HuH-7 (cell line): Measurements from ENCODE around the gene CD3G.
"Not testable (repeated sequence)": the region's sequence is repeated elsewhere in the genome, so short reads cannot be mapped to it uniquely, and the experiment has no call there.

Experiments
- DNase-seq: peaks from one replicate; pipeline ENCODE4 v3.0.0; 2011; ENCODE audit warnings: low spot score

Gene CD3G

GRCh38 chr11:118343981-118344515 is at the start of gene CD3G:
CD3G (plus strand) TSS chr11:118344344; CDS start chr11:118344424, 80 bp downstream.
- no peak for DNase-seq

GRCh38 chr11:118295199-118295598 is 48.9 kb upstream of the CD3G start:
- DNase-seq = no peak

- peak; percentile 31 for DNase-seq
Measured at GRCh38 chr11:118295815-118296454, 48.2 kb upstream of the CD3G start.

GRCh38 chr11:118301600-118302195 is 42.4 kb upstream of the CD3G start:
- DNase-seq = no peak

DNA sequence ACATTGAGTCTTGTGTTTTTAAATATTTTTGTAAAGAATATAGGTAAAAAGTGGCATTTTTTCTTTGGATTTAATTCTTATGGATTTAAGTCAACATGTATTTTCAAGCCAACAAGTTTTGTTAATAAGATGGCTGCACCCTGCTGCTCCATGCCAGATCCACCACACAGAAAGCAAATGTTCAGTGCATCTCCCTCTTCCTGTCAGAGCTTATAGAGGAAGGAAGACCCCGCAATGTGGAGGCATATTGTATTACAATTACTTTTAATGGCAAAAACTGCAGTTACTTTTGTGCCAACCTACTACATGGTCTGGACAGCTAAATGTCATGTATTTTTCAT is 39.9 kb upstream of the CD3G start:
- no peak for DNase-seq

DNA sequence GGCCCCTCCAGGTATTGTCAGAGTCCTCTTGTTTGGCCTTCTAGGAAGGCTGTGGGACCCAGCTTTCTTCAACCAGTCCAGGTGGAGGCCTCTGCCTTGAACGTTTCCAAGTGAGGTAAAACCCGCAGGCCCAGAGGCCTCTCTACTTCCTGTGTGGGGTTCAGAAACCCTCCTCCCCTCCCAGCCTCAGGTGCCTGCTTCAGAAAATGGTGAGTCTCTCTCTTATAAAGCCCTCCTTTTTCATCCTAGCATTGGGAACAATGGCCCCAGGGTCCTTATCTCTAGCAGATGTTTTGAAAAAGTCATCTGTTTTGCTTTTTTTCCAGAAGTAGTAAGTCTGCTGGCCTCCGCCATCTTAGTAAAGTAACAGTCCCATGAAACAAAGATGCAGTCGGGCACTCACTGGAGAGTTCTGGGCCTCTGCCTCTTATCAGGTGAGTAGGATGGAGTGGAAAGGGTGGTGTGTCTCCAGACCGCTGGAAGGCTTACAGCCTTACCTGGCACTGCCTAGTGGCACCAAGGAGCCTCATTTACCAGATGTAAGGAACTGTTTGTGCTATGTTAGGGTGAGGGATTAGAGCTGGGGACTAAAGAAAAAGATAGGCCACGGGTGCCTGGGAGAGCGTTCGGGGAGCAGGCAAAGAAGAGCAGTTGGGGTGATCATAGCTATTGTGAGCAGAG is 39.4 kb upstream of the CD3G start, which contains the start of gene CD3E:
CD3E (plus strand) TSS at position 163 of the 681 bp plus-strand sequence; CDS start at position 386, 223 bp downstream.
- DNase-seq = no peak

- DNase-seq = no peak
Measured at GRCh38 chr11:118305726-118306125, 38.4 kb upstream of the CD3G start.

DNA sequence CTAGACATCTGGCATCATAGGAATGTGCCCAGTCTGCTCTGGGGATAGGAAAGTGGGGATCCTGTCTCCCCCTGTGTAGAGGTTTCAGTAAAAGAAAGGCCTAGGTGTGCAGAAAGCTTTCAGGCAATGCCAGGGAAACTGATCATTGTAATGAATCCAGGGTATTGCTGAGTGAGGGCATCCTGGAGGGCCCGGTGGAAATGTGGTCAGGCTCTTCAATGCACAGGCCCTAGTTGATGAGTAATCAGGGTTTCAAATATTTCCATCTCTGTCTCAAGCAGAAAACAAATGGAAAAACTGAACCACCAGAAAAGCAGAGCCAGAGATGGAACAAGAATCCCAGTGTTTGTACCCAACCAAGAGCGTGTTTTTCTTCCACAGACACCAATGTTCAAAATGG is 37.6 kb upstream of the CD3G start:
- DNase-seq = no peak

DNA sequence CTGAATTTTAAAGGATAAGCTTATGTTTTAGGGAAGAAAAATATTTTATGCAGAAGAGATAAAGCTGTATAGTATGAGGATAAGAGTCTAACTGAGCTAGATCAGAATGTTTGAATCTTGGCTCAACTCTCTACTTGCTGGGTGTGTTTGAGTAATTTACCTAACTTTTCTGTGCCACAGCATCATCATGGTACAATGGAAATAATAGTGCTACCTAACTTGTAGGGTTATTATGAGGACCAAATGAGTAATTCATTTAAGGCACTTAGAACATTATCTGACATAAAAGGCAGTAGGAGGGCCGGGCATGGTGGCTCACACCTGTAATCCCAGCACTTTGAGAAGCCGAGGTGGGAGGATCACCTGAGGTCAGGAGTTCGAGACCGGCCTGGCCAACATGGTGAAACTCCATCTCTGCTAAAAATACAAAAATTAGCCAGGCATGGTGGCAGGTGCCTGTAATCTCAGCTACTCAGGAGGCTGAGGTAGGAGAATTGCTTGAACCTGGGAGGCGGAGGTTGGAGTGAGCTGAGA is 35.1 kb upstream of the CD3G start:
- not testable (repeated sequence) for DNase-seq

DNA sequence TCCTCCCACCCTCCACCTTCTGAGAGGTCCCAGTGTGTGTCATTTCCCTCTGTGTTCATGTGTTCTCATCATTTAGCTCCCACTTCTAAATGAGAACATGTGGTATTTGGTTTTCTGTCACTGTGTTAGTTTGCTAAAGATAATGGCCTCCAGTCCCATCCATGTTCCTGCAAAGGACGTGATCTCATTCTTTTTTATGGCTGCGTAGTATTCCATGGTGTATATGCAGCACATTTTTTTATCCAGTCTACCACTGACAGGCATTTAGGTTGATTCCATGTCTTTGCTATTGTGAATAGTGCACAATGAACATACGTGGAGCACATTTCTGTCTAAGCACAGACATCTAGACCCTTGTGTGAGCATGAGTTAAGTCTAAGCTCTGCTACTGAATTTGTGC is 33.9 kb upstream of the CD3G start:
- DNase-seq = no peak

DNA sequence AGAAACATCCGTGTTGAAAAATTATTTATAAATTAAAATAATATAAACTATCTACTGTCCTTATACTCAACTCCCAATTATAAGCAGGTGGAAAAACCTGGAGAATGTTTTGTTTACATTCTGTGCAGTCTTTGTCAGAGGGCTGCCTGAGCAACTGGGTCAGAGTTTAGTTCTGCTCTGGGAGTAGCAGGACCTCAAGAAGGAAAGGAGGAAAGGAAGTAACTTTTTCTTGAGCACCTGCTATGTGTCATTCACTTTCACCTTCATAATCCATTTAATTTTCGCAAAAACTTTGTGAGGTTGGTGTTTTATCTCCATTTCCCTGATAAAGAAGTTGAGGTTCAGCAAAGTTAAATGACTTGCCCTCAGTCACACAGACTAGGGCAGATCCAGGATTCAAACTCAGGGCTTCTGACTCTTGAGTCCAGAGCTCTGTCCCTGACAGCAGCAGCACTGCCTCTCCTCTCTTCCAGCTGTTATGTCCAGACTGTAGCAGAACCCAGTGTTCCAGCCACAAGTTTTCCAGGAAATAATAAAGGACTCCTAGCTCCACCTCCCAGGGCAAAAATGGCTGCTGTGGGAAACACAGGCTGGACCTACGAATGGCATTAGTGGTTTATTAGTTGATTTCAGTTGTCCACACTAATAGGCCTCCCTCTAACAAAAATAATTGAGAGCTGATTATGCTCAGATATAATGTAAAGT is 33.2 kb upstream of the CD3G start:
- no peak for DNase-seq

GRCh38 chr11:118311518-118311917 is 32.6 kb upstream of the CD3G start:
- no peak for DNase-seq

DNA sequence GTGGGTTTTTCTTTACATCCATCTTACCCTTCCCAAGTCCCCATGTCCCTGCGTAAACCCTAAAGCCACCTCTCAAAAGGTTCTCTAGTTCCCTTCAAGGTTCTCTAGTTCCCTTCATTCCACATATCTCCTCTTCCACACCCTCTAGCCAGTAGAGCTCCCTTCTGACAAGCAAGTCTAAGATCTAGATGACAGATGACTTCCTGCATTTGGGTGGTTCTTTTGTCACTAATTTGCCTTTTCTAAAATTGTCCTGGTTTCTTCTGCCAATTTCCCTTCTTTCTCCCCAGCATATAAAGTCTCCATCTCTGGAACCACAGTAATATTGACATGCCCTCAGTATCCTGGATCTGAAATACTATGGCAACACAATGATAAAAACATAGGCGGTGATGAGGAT is 31.8 kb upstream of the CD3G start:
- no peak for DNase-seq

GRCh38 chr11:118313242-118313641 is 30.9 kb upstream of the CD3G start:
- DNase-seq = no peak

DNA sequence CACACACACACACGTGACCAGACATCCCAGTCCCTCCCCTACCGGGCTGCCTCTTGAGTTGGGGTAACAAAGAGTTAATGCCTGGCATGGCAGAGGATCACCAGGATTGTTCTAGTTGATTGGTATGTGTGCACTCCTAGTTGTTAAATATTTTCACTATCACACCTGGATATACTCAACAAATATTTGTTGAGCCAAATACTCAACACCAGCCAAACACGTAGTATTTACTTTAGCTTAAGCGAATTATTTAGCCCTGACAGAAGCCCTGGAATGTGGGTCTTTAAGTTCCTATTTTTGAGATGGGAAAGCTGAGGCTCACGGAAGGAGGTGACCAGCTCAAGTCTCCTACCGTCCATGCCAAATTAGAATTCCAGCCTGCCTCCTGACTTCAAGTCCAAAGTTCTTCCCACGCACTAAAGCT is 29.1 kb upstream of the CD3G start:
- DNase-seq = no peak

- DNase-seq = no peak
Measured at GRCh38 chr11:118318124-118318523, 26.0 kb upstream of the CD3G start.

- DNase-seq = no peak
Measured at GRCh38 chr11:118318581-118319336, 25.4 kb upstream of the CD3G start.

GRCh38 chr11:118319337-118319707 is 24.8 kb upstream of the CD3G start:
- no peak for DNase-seq

DNA sequence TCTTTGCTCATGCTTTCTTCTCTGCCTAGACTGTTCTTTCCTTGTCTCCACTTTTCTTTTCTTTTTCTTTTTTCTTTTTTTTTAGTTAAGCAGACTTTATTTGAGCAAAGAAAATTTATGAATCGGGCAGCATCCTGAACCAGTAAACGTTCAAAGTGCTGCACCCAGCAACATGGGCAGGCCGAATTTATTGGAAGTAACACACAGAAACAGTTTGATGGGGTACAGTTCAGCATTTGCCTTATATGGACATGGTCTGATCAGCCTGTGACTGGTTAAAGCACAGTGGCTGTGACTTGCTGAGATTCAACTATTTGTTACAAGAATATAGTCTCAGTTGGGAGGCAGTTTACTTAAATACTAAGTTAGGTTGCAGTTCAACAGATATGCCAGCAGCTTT is 23.6 kb upstream of the CD3G start:
- no peak for DNase-seq

GRCh38 chr11:118321386-118322082 is 22.6 kb upstream of the CD3G start:
- DNase-seq = peak; percentile 89

DNA sequence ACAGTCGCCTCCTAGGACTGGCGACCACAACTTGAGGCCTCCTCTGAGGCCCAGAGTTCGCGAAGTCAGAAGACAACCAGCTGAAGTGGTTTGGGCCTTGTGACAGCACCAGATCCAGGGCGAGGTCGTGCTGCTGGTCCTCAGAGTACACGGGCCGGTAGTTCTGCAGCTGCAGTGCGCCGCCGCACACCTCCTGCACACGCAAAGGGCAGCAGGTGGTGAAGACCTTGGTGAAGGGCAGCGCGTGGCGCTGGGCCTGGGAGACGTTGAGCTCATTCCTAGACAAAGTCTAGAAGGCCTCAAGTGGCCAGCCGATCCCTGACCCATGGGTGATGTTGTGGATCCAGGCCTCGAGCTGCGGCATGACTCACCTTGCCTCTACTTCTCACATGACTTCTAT is 21.4 kb upstream of the CD3G start:
- DNase-seq = no peak
